Astrocyte (in vitro differentiated cells and primary cell): ENCODE data around the gene OR56A1. TPM values are rescaled to one million over a fixed set of nuclear protein-coding genes. Genes with fewer than 3 reads are reported as not detected.

Experiments
- DNase-seq: peaks from one replicate; pipeline ENCODE4 v3.0.0-alpha.2; 2010; ENCODE audit warnings: low read depth
- FAIRE-seq: peaks from 2 replicates; lab custom pipeline; 2011; peaks lifted over from hg19 to GRCh38; lab: Jason Lieb, UNC
- H2AFZ ChIP-seq: 2 replicates; pipeline ENCODE4 v1.6.0; 2012; ENCODE audit warnings: low read depth, low read length, inconsistent platforms
- H3K27ac ChIP-seq: 2 replicates; pipeline ENCODE4 v1.5.1; 2011; ENCODE audit warnings: low read depth, low read length, inconsistent platforms
- H3K27me3 ChIP-seq: 2 replicates; pipeline ENCODE4 v1.6.0; 2011; ENCODE audit warnings: low read length, inconsistent platforms; ENCODE audit not compliant: insufficient read depth
- H3K36me3 ChIP-seq: 2 replicates; pipeline ENCODE4 v1.5.1; 2011; ENCODE audit warnings: low read length, inconsistent platforms; ENCODE audit not compliant: insufficient read depth
- H3K4me1 ChIP-seq: 2 replicates; pipeline ENCODE4 v1.5.1; 2011; ENCODE audit warnings: low read length, inconsistent platforms; ENCODE audit not compliant: insufficient read depth
- H3K4me2 ChIP-seq: 2 replicates; pipeline ENCODE4 v1.6.0; 2012; ENCODE audit warnings: low read length, inconsistent platforms
- H3K4me3 ChIP-seq: 2 replicates; pipeline ENCODE4 v1.5.1; 2011; ENCODE audit warnings: low read depth, mild to moderate bottlenecking, low read length, inconsistent platforms; ENCODE audit not compliant: insufficient read depth
- H3K79me2 ChIP-seq: 2 replicates; pipeline ENCODE4 v1.6.0; 2012; ENCODE audit warnings: mild to moderate bottlenecking, low read length, inconsistent platforms; ENCODE audit not compliant: insufficient read depth
- H3K9ac ChIP-seq: 2 replicates; pipeline ENCODE4 v1.6.0; 2012; ENCODE audit warnings: mild to moderate bottlenecking, low read length, inconsistent platforms
- H3K9me3 ChIP-seq: 2 replicates; pipeline ENCODE4 v1.5.1; 2012; ENCODE audit warnings: low read depth, mild to moderate bottlenecking, low read length, inconsistent platforms; ENCODE audit not compliant: insufficient read depth
- H4K20me1 ChIP-seq: 2 replicates; pipeline ENCODE4 v1.6.0; 2012; ENCODE audit warnings: low read length, inconsistent platforms; ENCODE audit not compliant: insufficient read depth
- H3K27ac Mint-ChIP-seq: one replicate; pipeline ENCODE4 v1.8.0; 2021; ENCODE audit warnings: mild to moderate bottlenecking, mixed read lengths; ENCODE audit not compliant: unreplicated experiment
- H3K27me3 Mint-ChIP-seq: one replicate; pipeline ENCODE4 v1.8.0; 2021; ENCODE audit warnings: low read depth, mixed read lengths; ENCODE audit not compliant: unreplicated experiment
- H3K36me3 Mint-ChIP-seq: one replicate; pipeline ENCODE4 v1.8.0; 2021; ENCODE audit warnings: low read depth, mixed read lengths; ENCODE audit not compliant: unreplicated experiment
- H3K4me1 Mint-ChIP-seq: one replicate; pipeline ENCODE4 v1.8.0; 2021; ENCODE audit warnings: low read depth, mixed read lengths; ENCODE audit not compliant: unreplicated experiment
- H3K4me3 Mint-ChIP-seq: one replicate; pipeline ENCODE4 v1.8.0; 2021; ENCODE audit warnings: mild to moderate bottlenecking, moderate library complexity, mixed read lengths; ENCODE audit not compliant: unreplicated experiment
- H3K9me3 Mint-ChIP-seq: one replicate; pipeline ENCODE4 v1.8.0; 2021; ENCODE audit warnings: mild to moderate bottlenecking, mixed read lengths; ENCODE audit not compliant: unreplicated experiment
- EZH2 ChIP-seq: IDR thresholded peaks from 2 replicates; pipeline ENCODE4 v1.6.1; 2012; ENCODE audit warnings: mild to moderate bottlenecking, low read length, inconsistent platforms; ENCODE audit not compliant: insufficient read depth
- total RNA-seq: library from RNA; stranded (reverse); gene quantifications from 2 replicates; pipeline ENCODE4 v1.2.1, GENCODE V29; 2021
- TF ChIP-seq, protein P1 (sequence below): IDR thresholded peaks from 2 replicates; pipeline ENCODE4 v1.5.1; 2011; ENCODE audit warnings: low read depth, mild to moderate bottlenecking, inconsistent platforms, low read length, moderate library complexity; ENCODE audit not compliant: insufficient read depth

OR56A1 gene
- total RNA-seq, 1 donor from 2014 or later = not detected

DNA sequence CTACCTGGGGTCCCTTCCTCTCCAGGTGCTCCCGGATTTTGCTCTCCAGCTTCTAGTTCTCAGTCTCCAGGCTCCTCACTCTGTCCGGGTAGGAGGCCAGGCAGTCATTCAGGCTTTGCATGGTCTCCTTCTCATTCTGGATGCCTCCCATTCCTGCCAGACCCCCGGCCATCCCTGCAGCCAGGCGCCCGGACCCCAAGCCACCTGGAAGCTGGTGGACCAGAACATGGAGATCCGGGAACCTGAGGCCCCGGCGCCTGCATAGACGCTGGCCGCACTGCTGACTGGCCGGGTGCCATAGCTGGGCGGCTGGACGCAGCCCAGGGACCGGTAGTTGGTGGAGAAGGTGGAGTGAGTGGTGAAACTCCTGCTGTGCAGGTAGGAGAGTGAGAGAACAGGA, 35.8 kb downstream of the OR56A1 start:
- H3K27me3 ChIP-seq = no peaks in the 10 kb centered on the region
- H3K4me2 ChIP-seq = no peak overlapping the region
- H3K36me3 ChIP-seq = no peaks in the 10 kb centered on the region
- Mint-ChIP-seq H3K36me3 (no peaks in the 10 kb centered on the region), H3K4me3 (no peak overlapping the region), H3K27ac (no peak overlapping the region), H3K27me3 (peaks cover 14% of the 10 kb centered on the region), H3K4me1 (no peaks in the 10 kb centered on the region), H3K9me3 (no peaks in the 10 kb centered on the region)
- H3K79me2 ChIP-seq = no peaks in the 10 kb centered on the region
- TF ChIP-seq, protein P1, sequence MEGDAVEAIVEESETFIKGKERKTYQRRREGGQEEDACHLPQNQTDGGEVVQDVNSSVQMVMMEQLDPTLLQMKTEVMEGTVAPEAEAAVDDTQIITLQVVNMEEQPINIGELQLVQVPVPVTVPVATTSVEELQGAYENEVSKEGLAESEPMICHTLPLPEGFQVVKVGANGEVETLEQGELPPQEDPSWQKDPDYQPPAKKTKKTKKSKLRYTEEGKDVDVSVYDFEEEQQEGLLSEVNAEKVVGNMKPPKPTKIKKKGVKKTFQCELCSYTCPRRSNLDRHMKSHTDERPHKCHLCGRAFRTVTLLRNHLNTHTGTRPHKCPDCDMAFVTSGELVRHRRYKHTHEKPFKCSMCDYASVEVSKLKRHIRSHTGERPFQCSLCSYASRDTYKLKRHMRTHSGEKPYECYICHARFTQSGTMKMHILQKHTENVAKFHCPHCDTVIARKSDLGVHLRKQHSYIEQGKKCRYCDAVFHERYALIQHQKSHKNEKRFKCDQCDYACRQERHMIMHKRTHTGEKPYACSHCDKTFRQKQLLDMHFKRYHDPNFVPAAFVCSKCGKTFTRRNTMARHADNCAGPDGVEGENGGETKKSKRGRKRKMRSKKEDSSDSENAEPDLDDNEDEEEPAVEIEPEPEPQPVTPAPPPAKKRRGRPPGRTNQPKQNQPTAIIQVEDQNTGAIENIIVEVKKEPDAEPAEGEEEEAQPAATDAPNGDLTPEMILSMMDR = no peak
- no peak for TF ChIP-seq EZH2
- no peak for FAIRE-seq
- no peak overlapping the region for H2AFZ ChIP-seq
- no peaks in the 10 kb centered on the region for H4K20me1 ChIP-seq
- peaks cover 3% of the 10 kb centered on the region for H3K9me3 ChIP-seq
- no peaks in the 10 kb centered on the region for H3K4me1 ChIP-seq
- no peak for DNase-seq
- H3K4me3 ChIP-seq = no peak overlapping the region
- no peak overlapping the region for H3K9ac ChIP-seq
- no peak overlapping the region for H3K27ac ChIP-seq

DNA sequence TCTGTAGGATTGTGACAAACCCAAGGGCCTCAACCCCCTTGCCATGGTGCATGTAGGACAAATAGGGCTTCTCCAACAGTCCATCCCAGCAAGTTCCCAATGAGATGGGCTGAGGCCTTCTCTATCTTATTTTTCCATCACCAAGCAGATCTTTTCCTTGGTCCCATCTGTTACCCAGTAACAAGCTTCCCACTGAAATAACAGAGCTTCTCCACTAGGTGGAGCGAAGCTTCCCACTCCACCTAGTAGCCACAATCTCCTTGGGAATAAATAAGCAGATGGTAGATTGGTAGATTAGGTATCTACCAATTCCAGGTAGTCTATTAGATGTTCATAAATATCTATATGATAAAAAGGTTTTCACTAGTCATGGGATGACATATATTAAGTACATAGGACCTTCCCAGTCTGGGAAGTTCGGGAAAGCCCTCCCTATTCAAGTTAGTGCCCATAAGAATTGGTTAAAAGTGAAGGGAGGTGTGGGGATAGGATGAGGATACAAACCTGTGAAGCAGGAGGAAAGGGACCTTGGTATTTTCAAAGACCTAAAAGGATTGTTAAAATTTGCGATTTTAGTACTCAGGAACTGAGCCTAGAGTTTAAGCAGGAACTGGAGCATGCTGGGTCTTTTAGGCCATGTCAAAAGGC, 37.8 kb downstream of the OR56A1 start:
- Histone ChIP-seq H3K9ac (no peak overlapping the region), H3K4me1 (no peaks in the 10 kb centered on the region), H3K27me3 (no peaks in the 10 kb centered on the region), H3K36me3 (no peaks in the 10 kb centered on the region), H2AFZ (no peak overlapping the region), H3K4me3 (no peak overlapping the region), H3K4me2 (no peak overlapping the region), H3K27ac (no peak overlapping the region), H3K9me3 (peaks cover 3% of the 10 kb centered on the region), H4K20me1 (no peaks in the 10 kb centered on the region), H3K79me2 (no peaks in the 10 kb centered on the region)
- Mint-ChIP-seq H3K27ac (no peak overlapping the region), H3K9me3 (no peaks in the 10 kb centered on the region), H3K4me1 (no peaks in the 10 kb centered on the region), H3K4me3 (no peak overlapping the region), H3K36me3 (no peaks in the 10 kb centered on the region), H3K27me3 (peaks cover 10% of the 10 kb centered on the region)
- no peak for FAIRE-seq
- TF ChIP-seq, protein P1 = no peak
- no peak for TF ChIP-seq EZH2
- no peak for DNase-seq

DNA sequence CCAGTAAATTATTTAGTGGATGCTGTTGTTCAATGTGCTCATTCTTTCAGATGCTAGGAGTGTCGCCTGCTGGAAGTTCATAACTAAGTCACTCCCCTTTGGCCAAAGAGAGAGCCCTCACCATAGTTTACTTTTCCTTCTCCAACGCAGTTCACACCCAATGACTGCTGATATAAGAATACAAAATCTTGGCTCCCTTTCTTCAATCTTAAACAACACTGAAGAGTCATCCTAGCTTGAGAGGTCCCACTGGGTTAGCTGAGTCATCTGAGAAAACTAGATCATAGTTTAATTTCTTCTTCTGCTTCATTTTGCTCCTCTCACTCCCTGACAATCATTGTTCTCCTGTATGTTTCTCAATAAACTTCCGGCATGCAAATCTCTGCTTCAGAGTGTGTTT, 38.4 kb downstream of the OR56A1 start:
- no peaks in the 10 kb centered on the region for H3K9me3 Mint-ChIP-seq

More for the DNA sequence above, 38.4 kb downstream of the OR56A1 start:
- Histone ChIP-seq H3K4me2 (no peak overlapping the region), H3K4me1 (no peaks in the 10 kb centered on the region), H2AFZ (no peak overlapping the region), H3K36me3 (no peaks in the 10 kb centered on the region), H3K79me2 (no peaks in the 10 kb centered on the region), H3K27ac (no peak overlapping the region), H4K20me1 (no peaks in the 10 kb centered on the region), H3K27me3 (no peaks in the 10 kb centered on the region), H3K9ac (no peak overlapping the region), H3K9me3 (peaks cover 3% of the 10 kb centered on the region), H3K4me3 (no peak overlapping the region)
- DNase-seq (no peak), FAIRE-seq (no peak)
- H3K4me1 Mint-ChIP-seq = no peaks in the 10 kb centered on the region
- no peak overlapping the region for H3K27ac Mint-ChIP-seq
- no peaks in the 10 kb centered on the region for H3K36me3 Mint-ChIP-seq
- no peak overlapping the region for H3K4me3 Mint-ChIP-seq
- H3K27me3 Mint-ChIP-seq = peaks cover 11% of the 10 kb centered on the region
- TF ChIP-seq EZH2 = no peak
- TF ChIP-seq, protein P1 = no peak
